ENCODE data around the gene CDH13. TPM values are rescaled to one million over a fixed set of nuclear protein-coding genes. Genes with fewer than 3 reads are reported as not detected.

The CDH13 gene
- polyA plus RNA-seq, 1 donor from 2014 or later = 3.2 TPM

DNA sequence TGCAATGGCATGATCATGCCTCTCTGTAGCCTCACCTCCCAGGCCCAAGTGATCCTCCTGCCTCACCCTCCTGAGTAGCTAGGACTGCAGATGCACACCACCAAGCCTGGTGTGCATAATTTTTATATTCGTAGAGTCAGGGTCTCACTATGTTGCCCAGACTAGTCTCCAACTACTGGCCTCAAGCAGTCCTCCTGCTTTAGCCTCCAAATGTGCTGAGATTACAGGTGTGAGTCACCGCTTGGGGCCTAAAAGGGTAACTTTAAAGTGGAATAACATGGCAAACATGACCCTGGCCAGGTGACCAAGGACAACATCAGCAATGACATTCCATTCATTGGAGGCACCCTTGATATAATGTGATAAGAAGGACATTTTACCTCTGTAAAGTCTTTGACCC is 1207.2 kb downstream of the CDH13 start:
- H3K9me3 ChIP-seq (ENCODE audit: low read length) = no peaks in the 10 kb centered on the region

GRCh38 chr16:83835586-83836566 is 1209.1 kb downstream of the CDH13 start:
- no peak overlapping the region for H3K27ac ChIP-seq (ENCODE audit: low read length)
- no peak overlapping the region for H3K4me2 ChIP-seq (ENCODE audit: low read length)
- no peaks in the 10 kb centered on the region for H4K20me1 ChIP-seq (ENCODE audit: insufficient read depth)
- no peaks in the 10 kb centered on the region for H3K79me2 ChIP-seq (replicated peaks; ENCODE audit: insufficient read depth, low read length)
- TF ChIP-seq REST (IDR thresholded peaks at IDR 0.05; ENCODE audit: borderline replicate concordance) = no peak
- H3K9ac ChIP-seq (ENCODE audit: low read length) = no peak overlapping the region
- H3K36me3 ChIP-seq (ENCODE audit: insufficient read depth, low read length) = no peaks in the 10 kb centered on the region
- H3K9me2 ChIP-seq (ENCODE audit: insufficient read depth, low read length) = no peaks in the 10 kb centered on the region
- H3K27me3 ChIP-seq (ENCODE audit: insufficient read depth, low read depth, low read length) = no peaks in the 10 kb centered on the region
- H3F3A ChIP-seq (ENCODE audit: insufficient read depth, low read length, poor library complexity, severe bottlenecking) = no peaks in the 10 kb centered on the region
- H2AFZ ChIP-seq (ENCODE audit: low read depth, low read length) = no peak overlapping the region
- H3K9me3 ChIP-seq (ENCODE audit: low read length) = no peaks in the 10 kb centered on the region
- no peak overlapping the region for H3K4me3 ChIP-seq (ENCODE audit: low read length)

More for the DNA sequence above, 1207.2 kb downstream of the CDH13 start:
- Histone ChIP-seq H3K4me3 (ENCODE audit: low read length) (no peak overlapping the region), H3K36me3 (ENCODE audit: insufficient read depth, low read length) (no peaks in the 10 kb centered on the region), H4K20me1 (ENCODE audit: insufficient read depth) (no peaks in the 10 kb centered on the region), H3K79me2 (replicated peaks; ENCODE audit: insufficient read depth, low read length) (no peaks in the 10 kb centered on the region), H3K4me2 (ENCODE audit: low read length) (no peak overlapping the region), H3K27ac (ENCODE audit: low read length) (no peak overlapping the region), H3K9ac (ENCODE audit: low read length) (no peak overlapping the region), H2AFZ (ENCODE audit: low read depth, low read length) (no peak overlapping the region), H3K9me2 (ENCODE audit: insufficient read depth, low read length) (no peaks in the 10 kb centered on the region), H3K27me3 (ENCODE audit: insufficient read depth, low read depth, low read length) (no peaks in the 10 kb centered on the region), H3F3A (ENCODE audit: insufficient read depth, low read length, poor library complexity, severe bottlenecking) (no peaks in the 10 kb centered on the region)
- no peak for TF ChIP-seq POLR2AphosphoS5 (IDR thresholded peaks at IDR 0.05)
- TF ChIP-seq REST (IDR thresholded peaks at IDR 0.05; ENCODE audit: borderline replicate concordance) = no peak
- TF ChIP-seq TAF1 (IDR thresholded peaks at IDR 0.05; ENCODE audit: low read depth) = no peak
- TF ChIP-seq RAD21 (conservative IDR thresholded peaks at IDR 0.05) = no peak

DNA sequence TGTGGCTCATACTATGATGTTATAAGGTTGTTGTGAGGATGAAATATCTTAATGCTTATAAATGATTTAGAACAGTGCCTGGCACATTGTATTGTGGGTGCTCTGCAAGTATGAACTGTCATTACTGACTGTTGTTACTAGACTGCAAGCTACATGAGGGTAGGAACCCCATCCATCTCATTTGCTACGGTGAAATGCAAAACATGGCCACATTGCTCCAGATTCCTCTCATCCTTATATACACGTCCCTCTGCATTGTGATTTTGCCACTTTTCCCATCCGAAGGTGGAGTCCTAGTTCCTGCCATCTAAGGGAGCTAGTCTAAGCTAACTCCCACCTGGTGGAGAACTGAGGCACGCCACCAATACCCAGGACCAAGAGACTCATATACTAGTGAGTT is 1210.8 kb downstream of the CDH13 start:
- H3K9me2 ChIP-seq (ENCODE audit: insufficient read depth, low read length) = no peaks in the 10 kb centered on the region
- no peaks in the 10 kb centered on the region for H3K27me3 ChIP-seq (ENCODE audit: insufficient read depth, low read depth, low read length)
- H3K79me2 ChIP-seq (replicated peaks; ENCODE audit: insufficient read depth, low read length) = no peaks in the 10 kb centered on the region
- no peaks in the 10 kb centered on the region for H3F3A ChIP-seq (ENCODE audit: insufficient read depth, low read length, poor library complexity, severe bottlenecking)
- H4K20me1 ChIP-seq (ENCODE audit: insufficient read depth) = no peaks in the 10 kb centered on the region
- no peak overlapping the region for H2AFZ ChIP-seq (ENCODE audit: low read depth, low read length)
- H3K9me3 ChIP-seq (ENCODE audit: low read length) = no peaks in the 10 kb centered on the region
- no peak overlapping the region for H3K9ac ChIP-seq (ENCODE audit: low read length)
- no peaks in the 10 kb centered on the region for H3K36me3 ChIP-seq (ENCODE audit: insufficient read depth, low read length)
- no peak overlapping the region for H3K27ac ChIP-seq (ENCODE audit: low read length)
- H3K4me2 ChIP-seq (ENCODE audit: low read length) = no peak overlapping the region
- H3K4me3 ChIP-seq (ENCODE audit: low read length) = no peak overlapping the region
- TF ChIP-seq MXI1 (conservative IDR thresholded peaks at IDR 0.05; ENCODE audit: poor library complexity, severe bottlenecking) (no peak), EP300 (conservative IDR thresholded peaks at IDR 0.05; ENCODE audit: poor library complexity, severe bottlenecking) (no peak), POLR2AphosphoS5 (IDR thresholded peaks at IDR 0.05) (no peak), REST (IDR thresholded peaks at IDR 0.05; ENCODE audit: borderline replicate concordance) (no peak), SMC3 (conservative IDR thresholded peaks at IDR 0.05; ENCODE audit: poor library complexity) (no peak), RAD21 (conservative IDR thresholded peaks at IDR 0.05) (no peak), TAF1 (IDR thresholded peaks at IDR 0.05; ENCODE audit: low read depth) (no peak)
- TF ChIP-seq, protein P1, sequence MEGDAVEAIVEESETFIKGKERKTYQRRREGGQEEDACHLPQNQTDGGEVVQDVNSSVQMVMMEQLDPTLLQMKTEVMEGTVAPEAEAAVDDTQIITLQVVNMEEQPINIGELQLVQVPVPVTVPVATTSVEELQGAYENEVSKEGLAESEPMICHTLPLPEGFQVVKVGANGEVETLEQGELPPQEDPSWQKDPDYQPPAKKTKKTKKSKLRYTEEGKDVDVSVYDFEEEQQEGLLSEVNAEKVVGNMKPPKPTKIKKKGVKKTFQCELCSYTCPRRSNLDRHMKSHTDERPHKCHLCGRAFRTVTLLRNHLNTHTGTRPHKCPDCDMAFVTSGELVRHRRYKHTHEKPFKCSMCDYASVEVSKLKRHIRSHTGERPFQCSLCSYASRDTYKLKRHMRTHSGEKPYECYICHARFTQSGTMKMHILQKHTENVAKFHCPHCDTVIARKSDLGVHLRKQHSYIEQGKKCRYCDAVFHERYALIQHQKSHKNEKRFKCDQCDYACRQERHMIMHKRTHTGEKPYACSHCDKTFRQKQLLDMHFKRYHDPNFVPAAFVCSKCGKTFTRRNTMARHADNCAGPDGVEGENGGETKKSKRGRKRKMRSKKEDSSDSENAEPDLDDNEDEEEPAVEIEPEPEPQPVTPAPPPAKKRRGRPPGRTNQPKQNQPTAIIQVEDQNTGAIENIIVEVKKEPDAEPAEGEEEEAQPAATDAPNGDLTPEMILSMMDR (IDR thresholded peaks at IDR 0.05; ENCODE audit: poor library complexity, severe bottlenecking) = no peak

Measured in neural cell (in vitro differentiated cells).